Upper lobe of left lung (tissue), 4 donors: ENCODE measurements around the gene FAM200C.

Source experiments
- CTCF ChIP-seq, 6 experiments: fragments of 450-650 bp in 4 of 6; fragments of 200-600 bp in 2 of 6; sonication (generic) in 2 of 6; IDR thresholded peaks; one replicate each; pipeline ENCODE4 v1.5.1; 2016 to 2019; ENCODE audit warnings: antibody characterized with exemption in 6 of 6
- EP300 ChIP-seq, 4 donors: sonication (generic); formaldehyde crosslinking; IDR thresholded peaks; one replicate each; pipeline ENCODE4 v1.5.1; 2017; ENCODE audit warnings: antibody characterized with exemption in 4 of 4, control low read depth in 2 of 4
- POLR2A ChIP-seq, 4 donors: fragments of 450-650 bp; IDR thresholded peaks; one replicate each; pipeline ENCODE4 v1.5.1; 2016 to 2017; ENCODE audit warnings: antibody characterized with exemption in 4 of 4, mild to moderate bottlenecking in 2 of 4
- POLR2AphosphoS5 ChIP-seq, 2 donors: sonication (generic); formaldehyde crosslinking; IDR thresholded peaks; one replicate each; pipeline ENCODE4 v1.5.1; 2017; ENCODE audit warnings: antibody characterized with exemption in 2 of 2

GRCh38 chr5:160444407-160444806, 44.6 kb upstream of the FAM200C start:
- TF ChIP-seq CTCF (IDR thresholded peaks at IDR 0.05) (no peak), POLR2AphosphoS5 (IDR thresholded peaks at IDR 0.05) (no peak), EP300 (IDR thresholded peaks at IDR 0.05) (no peak), POLR2A (IDR thresholded peaks at IDR 0.05) (no peak)
